NCI-H446 (cell line): Measurements from ENCODE around the gene ZC3H18.
"Not testable (repeated sequence)": the region's sequence is repeated elsewhere in the genome, so short reads cannot be mapped to it uniquely, and the experiment has no call there.

ENCODE experiments used
- DNase-seq, 2 experiments: peaks; one replicate each; lab custom pipeline; 2025; lab: John Stamatoyannopoulos, UW

The ZC3H18 gene

DNA sequence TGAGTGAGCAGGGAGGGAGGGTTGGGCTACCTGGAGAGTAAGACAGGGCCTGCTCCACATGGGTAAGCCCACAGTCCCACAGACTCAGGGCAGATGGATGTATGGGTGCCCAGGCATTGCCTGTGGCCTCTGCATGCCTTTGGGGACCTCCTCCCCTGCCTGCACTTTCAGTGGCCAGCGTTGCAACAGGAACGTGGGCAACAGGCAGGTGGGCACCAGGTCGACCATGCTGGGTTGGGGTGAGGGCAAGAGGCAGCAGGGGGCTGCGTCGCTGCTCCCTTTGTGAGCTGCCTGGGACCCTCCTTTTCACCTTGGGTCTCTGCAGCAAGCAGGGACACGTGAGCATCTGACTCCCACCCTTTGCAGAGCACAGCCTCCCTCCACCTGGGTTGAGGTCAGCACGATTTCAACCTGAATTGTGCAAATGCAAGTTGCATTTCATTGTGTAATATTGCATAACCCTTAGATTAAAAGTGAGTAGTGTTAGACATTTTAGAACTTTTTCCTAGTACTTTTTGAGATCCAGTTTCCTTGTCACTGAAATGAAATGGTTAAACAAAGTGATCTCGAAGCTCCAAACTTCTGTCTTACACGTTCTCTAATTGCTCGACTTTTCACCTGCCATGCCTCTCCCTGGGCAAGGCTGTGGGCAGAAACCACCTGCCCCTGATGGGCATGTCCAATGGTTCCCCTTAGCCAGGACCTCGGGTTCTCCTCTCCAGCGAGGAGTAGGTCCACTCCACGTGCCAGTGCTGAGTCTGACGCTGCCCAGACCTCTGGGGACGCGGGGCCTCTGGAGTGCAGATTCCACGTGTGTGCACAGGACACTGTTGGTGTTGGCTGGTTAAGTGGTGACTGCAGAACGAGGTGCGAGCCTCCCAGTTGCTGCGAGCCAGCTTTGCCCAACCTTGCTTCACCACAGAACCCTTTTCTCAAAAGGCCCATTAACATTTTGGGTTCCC is 35.3 kb downstream of the ZC3H18 start:
- DNase-seq = no peak

GRCh38 chr16:88606148-88606757 is 36.0 kb downstream of the ZC3H18 start:
- DNase-seq = no peak

DNA sequence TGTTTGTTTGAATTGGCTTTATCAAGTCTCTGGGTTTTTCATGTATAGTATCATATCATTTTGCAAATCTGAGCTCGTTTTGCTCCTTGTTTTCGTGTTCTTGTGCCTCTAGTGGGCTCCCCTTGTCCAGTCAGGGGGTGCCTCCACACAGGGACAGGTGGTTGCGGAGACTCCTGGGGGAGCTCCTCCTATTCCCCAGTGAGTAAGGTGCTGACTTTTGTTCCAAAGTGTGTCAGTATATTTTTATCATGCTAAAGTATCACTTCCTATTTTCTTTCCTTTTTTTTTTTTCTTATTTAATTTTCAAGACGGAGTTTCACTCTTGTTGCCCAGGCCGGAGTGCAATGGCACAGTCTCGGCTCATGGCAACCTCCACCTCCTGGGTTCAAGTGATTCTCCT is 37.9 kb downstream of the ZC3H18 start:
- no peak for DNase-seq

DNA sequence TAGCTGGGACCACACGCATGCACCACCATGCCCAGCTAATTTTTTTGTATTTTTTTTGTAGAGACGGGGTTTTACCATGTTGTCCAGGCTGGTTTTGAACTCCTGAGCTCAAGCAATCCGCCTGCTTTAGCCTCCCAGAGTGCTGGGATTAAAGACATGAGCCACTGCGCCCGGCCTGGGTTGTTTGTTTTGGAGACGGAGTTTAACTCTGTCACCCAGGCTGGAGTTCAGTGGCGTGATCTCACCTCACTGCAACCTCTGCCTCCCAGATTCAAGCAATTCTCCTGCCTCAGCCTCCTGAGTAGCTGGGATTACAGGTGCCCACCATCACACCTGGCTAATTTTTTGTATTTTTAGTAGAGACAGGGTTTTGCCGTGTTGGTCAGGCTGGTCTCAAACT is 39.2 kb downstream of the ZC3H18 start:
- DNase-seq = not testable (repeated sequence)

- no peak for DNase-seq
These were observed 39.9 kb downstream of the ZC3H18 start for GRCh38 chr16:88610080-88610479.

- DNase-seq = no peak
These were observed 41.0 kb downstream of the ZC3H18 start for GRCh38 chr16:88610909-88611812.

DNA sequence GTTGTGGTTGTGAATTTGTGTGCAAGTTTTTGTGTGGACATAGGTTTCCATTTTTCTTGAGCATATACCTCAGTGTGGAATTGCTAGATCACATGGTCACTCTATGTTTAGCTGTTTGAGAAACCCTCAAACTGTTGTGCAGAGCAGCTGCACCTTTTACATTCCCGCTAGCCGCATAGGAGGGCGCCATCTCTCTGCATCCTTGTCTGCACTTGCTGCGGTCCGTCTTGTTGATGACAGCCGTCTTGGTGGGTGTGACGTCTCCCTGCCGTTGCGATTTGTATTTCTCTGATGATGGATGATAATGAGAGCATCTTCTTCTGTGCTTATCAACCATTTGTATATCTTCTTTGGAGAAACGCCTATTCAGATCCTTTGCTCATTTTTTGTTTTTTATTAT is 43.1 kb downstream of the ZC3H18 start:
- DNase-seq = no peak

DNA sequence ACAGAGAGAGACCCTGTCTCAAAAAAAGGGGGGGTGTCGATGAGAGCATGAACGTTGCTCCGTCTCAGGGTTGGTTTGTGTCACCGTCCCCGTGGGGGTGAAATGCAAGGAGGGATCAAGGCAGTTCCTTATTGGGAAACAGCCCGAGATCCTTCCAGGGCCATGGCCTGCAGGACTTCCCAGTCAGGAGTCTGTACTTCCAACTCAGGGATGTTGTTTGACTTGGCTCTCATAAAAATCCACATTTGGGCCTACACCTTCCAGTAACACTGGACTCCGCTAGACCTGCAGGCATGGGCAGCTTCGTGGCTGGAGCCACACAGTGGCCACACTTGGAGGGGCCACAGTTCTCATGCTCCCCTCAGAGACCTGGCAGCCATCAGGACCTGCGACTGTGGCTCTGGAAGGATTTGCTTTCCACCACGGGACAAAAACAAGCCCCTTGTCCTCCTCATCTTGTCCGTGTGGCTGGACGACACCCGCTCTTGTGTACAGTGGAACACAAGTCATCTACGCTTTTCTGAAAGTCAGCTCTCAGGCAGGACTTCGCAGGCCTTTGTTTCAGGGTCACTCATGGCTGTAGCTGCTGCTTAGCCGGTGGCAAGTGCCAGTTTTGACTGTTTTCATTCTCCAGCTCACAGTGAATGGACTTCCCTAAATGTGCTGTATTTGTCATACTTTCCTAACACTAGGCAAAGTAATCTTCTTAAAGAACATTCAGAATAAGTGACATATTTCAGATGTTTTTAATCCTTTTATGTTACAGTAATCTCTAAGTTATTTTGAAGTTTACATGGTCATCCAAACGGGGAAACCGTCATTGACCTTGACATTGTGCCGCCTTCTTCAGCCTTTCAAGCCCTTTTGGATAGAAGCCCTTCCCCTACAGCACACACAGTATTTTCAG is 44.0 kb downstream of the ZC3H18 start:
- no peak for DNase-seq

DNA sequence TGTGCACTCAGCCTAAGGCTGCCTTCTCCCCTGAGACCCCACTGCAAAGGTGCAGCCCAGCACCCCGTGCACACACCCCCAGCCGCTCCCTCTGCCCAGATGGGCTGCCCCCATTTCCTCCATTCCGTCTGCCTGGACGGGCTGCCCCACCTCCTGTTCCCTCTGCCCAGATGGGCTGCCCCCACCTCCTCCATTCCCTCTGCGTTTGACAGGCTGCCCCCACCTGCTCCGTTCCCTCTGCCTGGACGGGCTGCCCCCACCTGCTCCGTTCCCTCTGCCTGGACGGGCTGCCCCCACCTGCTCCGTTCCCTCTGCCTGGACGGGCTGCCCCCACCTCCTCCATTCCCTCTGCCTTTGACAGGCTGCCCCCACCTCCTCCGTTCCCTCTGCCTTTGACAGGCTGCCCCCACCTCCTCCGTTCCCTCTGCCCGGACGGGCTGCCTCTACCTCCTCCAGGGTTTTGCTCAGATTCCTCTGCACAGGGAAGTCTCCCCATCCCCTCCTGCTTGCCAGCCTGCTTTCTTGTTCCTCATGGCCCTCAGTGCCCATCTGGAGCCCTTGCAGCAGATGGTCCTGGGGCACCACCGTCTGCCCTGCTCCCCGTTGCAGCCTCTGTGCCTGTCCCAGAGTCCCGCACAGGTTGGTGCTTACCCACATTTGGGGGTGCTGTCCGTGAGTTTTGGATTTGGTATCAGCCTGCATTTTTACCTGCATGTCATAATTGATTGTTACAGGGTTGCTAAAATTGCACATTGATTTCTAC is 44.8 kb downstream of the ZC3H18 start:
- no peak for DNase-seq

GRCh38 chr16:88616320-88616719 is 46.1 kb downstream of the ZC3H18 start:
- no peak for DNase-seq

- DNase-seq = no peak
These were observed 46.5 kb downstream of the ZC3H18 start for GRCh38 chr16:88616736-88617135.

- DNase-seq = no peak
These were observed 47.2 kb downstream of the ZC3H18 start for GRCh38 chr16:88617268-88618031.

DNA sequence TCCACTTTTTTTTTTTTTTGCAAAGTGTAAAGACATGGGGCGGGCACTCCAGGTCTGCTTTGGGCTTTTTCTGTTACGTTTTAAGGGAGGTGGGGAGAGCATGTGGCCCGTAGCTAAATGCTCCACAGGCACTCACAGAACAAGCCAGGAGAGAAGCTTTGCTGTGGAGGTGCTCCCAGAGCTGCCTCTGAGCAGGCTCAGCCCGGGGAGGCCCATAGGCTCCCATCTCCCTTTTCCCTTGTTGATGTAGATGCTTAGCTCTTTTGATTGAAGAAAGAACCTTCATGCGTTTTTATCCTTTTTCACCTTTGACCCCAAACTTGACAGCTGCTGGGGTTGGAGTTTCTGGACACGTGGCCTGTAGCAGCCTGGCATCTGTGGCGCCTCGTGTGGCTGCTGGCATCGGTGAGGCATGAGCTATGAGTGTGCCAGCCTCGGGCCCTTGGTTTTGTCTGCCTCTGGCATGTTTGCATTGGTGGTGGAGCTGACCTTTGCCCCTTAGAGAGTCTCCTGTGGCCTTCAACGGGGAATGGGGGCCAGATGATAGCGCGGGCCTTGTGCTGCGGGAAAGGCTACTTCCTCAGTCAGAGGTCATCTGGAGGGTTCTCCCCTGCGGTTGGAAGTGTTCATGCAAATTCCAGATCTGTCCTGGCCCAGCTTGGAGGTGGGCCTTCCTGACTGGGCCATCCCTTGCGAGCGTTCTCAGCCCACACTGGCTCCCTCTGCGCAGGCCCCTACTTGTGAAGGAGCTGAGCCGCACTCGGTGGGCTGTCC is 48.2 kb downstream of the ZC3H18 start:
- no peak for DNase-seq

- DNase-seq = no peak
These were observed 48.9 kb downstream of the ZC3H18 start for GRCh38 chr16:88618956-88619667.

DNA sequence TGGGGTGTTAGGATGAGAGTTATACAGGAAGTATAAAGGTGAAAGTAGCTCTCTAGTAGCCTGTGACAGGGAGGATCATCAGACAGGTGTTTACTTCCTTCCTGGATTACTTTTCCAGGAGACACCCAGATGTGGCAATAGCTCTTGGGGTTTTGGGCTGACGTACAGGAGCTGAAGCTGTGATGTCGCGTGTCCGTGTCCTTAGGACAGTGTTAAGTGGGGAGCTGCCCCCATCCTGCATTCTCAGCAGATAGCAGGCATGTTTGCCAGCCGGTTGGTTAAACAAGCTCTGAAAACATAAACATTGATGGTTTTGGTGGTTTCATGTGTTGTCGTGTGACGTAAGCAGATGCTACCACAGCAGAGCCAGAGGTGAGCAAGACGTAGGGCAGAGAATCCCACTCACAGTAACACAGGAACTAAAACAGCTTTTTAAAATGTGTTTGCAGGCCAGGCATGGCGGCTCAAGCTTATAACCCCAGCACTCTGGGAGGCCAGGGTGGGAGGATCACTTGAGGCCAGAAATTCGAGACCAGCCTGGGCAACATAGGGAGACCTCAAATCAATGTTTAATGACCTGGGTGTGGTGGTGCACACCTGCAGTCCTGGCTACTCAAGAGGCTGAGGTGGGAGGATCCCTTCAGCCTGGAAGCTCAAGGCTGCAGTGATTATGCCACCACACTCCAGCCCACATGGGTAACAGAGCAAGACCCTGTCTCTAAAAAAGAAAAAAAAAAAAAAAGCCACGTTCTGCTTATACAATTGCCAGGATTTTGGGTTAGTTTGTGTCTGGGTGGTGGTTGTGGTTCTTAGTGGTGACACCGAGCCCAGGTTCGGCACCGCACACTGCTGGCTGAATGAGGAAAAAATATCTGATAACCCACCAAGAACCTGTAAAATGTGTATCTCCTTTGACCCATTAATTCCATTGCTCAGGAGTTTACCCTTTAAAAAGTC is 49.9 kb downstream of the ZC3H18 start:
- DNase-seq = no peak

DNA sequence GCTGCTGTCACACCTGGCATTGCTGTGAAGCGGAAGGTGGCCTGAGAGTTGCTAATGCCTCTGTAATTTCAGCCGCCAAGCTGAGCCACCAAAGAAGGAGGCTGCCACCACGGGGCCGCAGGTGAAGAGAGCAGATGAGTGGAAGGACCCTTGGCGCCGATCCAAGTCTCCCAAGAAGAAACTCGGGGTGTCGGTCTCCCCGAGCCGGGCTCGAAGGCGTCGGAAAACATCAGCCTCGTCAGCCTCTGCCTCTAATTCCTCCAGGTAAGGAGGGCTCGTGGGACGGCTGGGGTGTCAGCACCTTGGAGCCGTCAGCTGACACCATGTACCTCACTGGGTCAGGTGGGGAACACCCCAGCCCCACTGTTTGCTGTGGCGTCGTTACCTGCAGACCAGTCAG is 51.9 kb downstream of the ZC3H18 start:
- no peak for DNase-seq

GRCh38 chr16:88622866-88623265 is 52.7 kb downstream of the ZC3H18 start:
- no peak for DNase-seq
